HG03060 (cell line): ENCODE results near the gene IL1R2.

ENCODE experiments used
- ATAC-seq: cut with Tn5 transposase; IDR thresholded peaks from one replicate; pipeline ENCODE4 v1.9.1; 2021; ENCODE audit warnings: low read depth, moderate number of reproducible peaks; ENCODE audit not compliant: unreplicated experiment

The IL1R2 gene

GRCh38 chr2:102074152-102074783, 82.5 kb downstream of the IL1R2 start:
- no peak for ATAC-seq

- no peak for ATAC-seq
Measured at GRCh38 chr2:102075479-102075878, 83.7 kb downstream of the IL1R2 start.

- ATAC-seq: no peak
Measured at GRCh38 chr2:102076512-102076911, 84.8 kb downstream of the IL1R2 start.
